ENCODE results near the gene APBB3.
A peak's percentile ranks its signal among the peaks of the same experiment; 100 is the strongest.
"Not testable (repeated sequence)": the region's sequence is repeated elsewhere in the genome, so short reads cannot be mapped to it uniquely, and the experiment has no call there.

APBB3 gene

GRCh38 chr5:140598836-140599235, 34.4 kb upstream of the APBB3 start:
- Histone ChIP-seq H3K4me3 (ENCODE audit: low read depth in 1 of 2, low read length in 2 of 2) (no peak overlapping the region), H3K27ac (ENCODE audit: low read depth, low read length) (no peak overlapping the region), H3K9ac (ENCODE audit: low read depth in 1 of 2, low read length in 2 of 2) (no peak overlapping the region), H3K9me3 (ENCODE audit: control insufficient read depth in 1 of 2, low read length in 2 of 2) (no peaks in the 10 kb centered on the region), H3K4me1 (ENCODE audit: control insufficient read depth in 1 of 2, insufficient read depth in 2 of 2, low read length in 2 of 2) (peaks cover 6 to 8% of the 10 kb centered on the region in 2 donors), H3K27me3 (ENCODE audit: control insufficient read depth in 1 of 2, insufficient read depth in 2 of 2, low read length in 2 of 2) (no peaks in the 10 kb centered on the region), H3K36me3 (ENCODE audit: control insufficient read depth in 1 of 2, insufficient read depth in 2 of 2, low read length in 2 of 2) (no peaks in the 10 kb centered on the region)

GRCh38 chr5:140596321-140596741, 31.9 kb upstream of the APBB3 start:
- no peaks in the 10 kb centered on the region for H3K27me3 ChIP-seq (ENCODE audit: control insufficient read depth in 1 of 2, insufficient read depth in 2 of 2, low read length in 2 of 2)
- H3K4me3 ChIP-seq (ENCODE audit: low read depth in 1 of 2, low read length in 2 of 2): no peak overlapping the region
- H3K27ac ChIP-seq (ENCODE audit: low read depth, low read length): no peak overlapping the region
- H3K9ac ChIP-seq (ENCODE audit: low read depth in 1 of 2, low read length in 2 of 2): no peak overlapping the region
- H3K9me3 ChIP-seq (ENCODE audit: control insufficient read depth in 1 of 2, low read length in 2 of 2): no peaks in the 10 kb centered on the region
- H3K4me1 ChIP-seq (ENCODE audit: control insufficient read depth in 1 of 2, insufficient read depth in 2 of 2, low read length in 2 of 2): peaks cover 6 to 8% of the 10 kb centered on the region in 2 donors
- no peaks in the 10 kb centered on the region for H3K36me3 ChIP-seq (ENCODE audit: control insufficient read depth in 1 of 2, insufficient read depth in 2 of 2, low read length in 2 of 2)

- Histone ChIP-seq H3K27ac (ENCODE audit: low read depth, low read length) (no peak overlapping the region), H3K9ac (ENCODE audit: low read depth in 1 of 2, low read length in 2 of 2) (no peak overlapping the region)
These were observed 31.3 kb upstream of the APBB3 start for GRCh38 chr5:140595538-140596300.

GRCh38 chr5:140594169-140594568, 29.8 kb upstream of the APBB3 start:
- Histone ChIP-seq H3K27me3 (ENCODE audit: control insufficient read depth in 1 of 2, insufficient read depth in 2 of 2, low read length in 2 of 2) (no peaks in the 10 kb centered on the region), H3K4me1 (ENCODE audit: control insufficient read depth in 1 of 2, insufficient read depth in 2 of 2, low read length in 2 of 2) (peaks cover 6 to 8% of the 10 kb centered on the region in 2 donors), H3K27ac (ENCODE audit: low read depth, low read length) (no peak overlapping the region), H3K36me3 (ENCODE audit: control insufficient read depth in 1 of 2, insufficient read depth in 2 of 2, low read length in 2 of 2) (no peaks in the 10 kb centered on the region), H3K9me3 (ENCODE audit: control insufficient read depth in 1 of 2, low read length in 2 of 2) (no peaks in the 10 kb centered on the region), H3K9ac (ENCODE audit: low read depth in 1 of 2, low read length in 2 of 2) (no peak overlapping the region), H3K4me3 (ENCODE audit: low read depth in 1 of 2, low read length in 2 of 2) (no peak overlapping the region)

More at GRCh38 chr5:140595538-140596300, 31.3 kb upstream of the APBB3 start:
- no peaks in the 10 kb centered on the region for H3K9me3 ChIP-seq (ENCODE audit: control insufficient read depth in 1 of 2, low read length in 2 of 2)
- H3K36me3 ChIP-seq (ENCODE audit: control insufficient read depth in 1 of 2, insufficient read depth in 2 of 2, low read length in 2 of 2): no peaks in the 10 kb centered on the region
- no peak overlapping the region for H3K4me3 ChIP-seq (ENCODE audit: low read depth in 1 of 2, low read length in 2 of 2)
- H3K27me3 ChIP-seq (ENCODE audit: control insufficient read depth in 1 of 2, insufficient read depth in 2 of 2, low read length in 2 of 2): no peaks in the 10 kb centered on the region
- peaks cover 6 to 8% of the 10 kb centered on the region in 2 donors for H3K4me1 ChIP-seq (ENCODE audit: control insufficient read depth in 1 of 2, insufficient read depth in 2 of 2, low read length in 2 of 2)

- H3K4me1 ChIP-seq (ENCODE audit: control insufficient read depth in 1 of 2, insufficient read depth in 2 of 2, low read length in 2 of 2); H3K4me3 ChIP-seq (ENCODE audit: low read depth in 1 of 2, low read length in 2 of 2); H3K27ac ChIP-seq (ENCODE audit: low read depth, low read length); H3K9me3 ChIP-seq (ENCODE audit: control insufficient read depth in 1 of 2, low read length in 2 of 2); H3K9ac ChIP-seq (ENCODE audit: low read depth in 1 of 2, low read length in 2 of 2); H3K36me3 ChIP-seq (ENCODE audit: control insufficient read depth in 1 of 2, insufficient read depth in 2 of 2, low read length in 2 of 2); H3K27me3 ChIP-seq (ENCODE audit: control insufficient read depth in 1 of 2, insufficient read depth in 2 of 2, low read length in 2 of 2): not testable (repeated sequence)
These were observed 28.7 kb upstream of the APBB3 start for GRCh38 chr5:140593070-140593469.

- Histone ChIP-seq H3K36me3 (ENCODE audit: control insufficient read depth in 1 of 2, insufficient read depth in 2 of 2, low read length in 2 of 2) (no peaks in the 10 kb centered on the region), H3K27ac (ENCODE audit: low read depth, low read length) (no peak overlapping the region), H3K4me1 (ENCODE audit: control insufficient read depth in 1 of 2, insufficient read depth in 2 of 2, low read length in 2 of 2) (peaks cover 6 to 8% of the 10 kb centered on the region in 2 donors), H3K4me3 (ENCODE audit: low read depth in 1 of 2, low read length in 2 of 2) (no peak overlapping the region), H3K9me3 (ENCODE audit: control insufficient read depth in 1 of 2, low read length in 2 of 2) (no peaks in the 10 kb centered on the region), H3K9ac (ENCODE audit: low read depth in 1 of 2, low read length in 2 of 2) (no peak overlapping the region), H3K27me3 (ENCODE audit: control insufficient read depth in 1 of 2, insufficient read depth in 2 of 2, low read length in 2 of 2) (no peaks in the 10 kb centered on the region)
These were observed 27.5 kb upstream of the APBB3 start for GRCh38 chr5:140591747-140592372.

- Histone ChIP-seq H3K27me3 (ENCODE audit: control insufficient read depth in 1 of 2, insufficient read depth in 2 of 2, low read length in 2 of 2) (no peaks in the 10 kb centered on the region), H3K27ac (ENCODE audit: low read depth, low read length) (no peak overlapping the region), H3K9ac (ENCODE audit: low read depth in 1 of 2, low read length in 2 of 2) (no peak overlapping the region), H3K4me1 (ENCODE audit: control insufficient read depth in 1 of 2, insufficient read depth in 2 of 2, low read length in 2 of 2) (peaks cover 6 to 8% of the 10 kb centered on the region in 2 donors), H3K4me3 (ENCODE audit: low read depth in 1 of 2, low read length in 2 of 2) (no peak overlapping the region), H3K9me3 (ENCODE audit: control insufficient read depth in 1 of 2, low read length in 2 of 2) (no peaks in the 10 kb centered on the region), H3K36me3 (ENCODE audit: control insufficient read depth in 1 of 2, insufficient read depth in 2 of 2, low read length in 2 of 2) (no peaks in the 10 kb centered on the region)
These were observed 26.5 kb upstream of the APBB3 start for GRCh38 chr5:140590861-140591260.

GRCh38 chr5:140588311-140589070, 24.1 kb upstream of the APBB3 start:
- Histone ChIP-seq H3K9ac (ENCODE audit: low read depth in 1 of 2, low read length in 2 of 2) (no peak overlapping the region), H3K27ac (ENCODE audit: low read depth, low read length) (peak overlapping the region; percentile 20), H3K4me3 (ENCODE audit: low read depth in 1 of 2, low read length in 2 of 2) (no peak overlapping the region), H3K27me3 (ENCODE audit: control insufficient read depth in 1 of 2, insufficient read depth in 2 of 2, low read length in 2 of 2) (no peaks in the 10 kb centered on the region), H3K4me1 (ENCODE audit: control insufficient read depth in 1 of 2, insufficient read depth in 2 of 2, low read length in 2 of 2) (no peaks in the 10 kb centered on the region), H3K9me3 (ENCODE audit: control insufficient read depth in 1 of 2, low read length in 2 of 2) (no peaks in the 10 kb centered on the region), H3K36me3 (ENCODE audit: control insufficient read depth in 1 of 2, insufficient read depth in 2 of 2, low read length in 2 of 2) (no peaks in the 10 kb centered on the region)

- Histone ChIP-seq H3K36me3 (ENCODE audit: control insufficient read depth in 1 of 2, insufficient read depth in 2 of 2, low read length in 2 of 2) (no peaks in the 10 kb centered on the region), H3K4me3 (ENCODE audit: low read depth in 1 of 2, low read length in 2 of 2) (no peak overlapping the region), H3K4me1 (ENCODE audit: control insufficient read depth in 1 of 2, insufficient read depth in 2 of 2, low read length in 2 of 2) (no peaks in the 10 kb centered on the region), H3K27ac (ENCODE audit: low read depth, low read length) (no peak overlapping the region), H3K9me3 (ENCODE audit: control insufficient read depth in 1 of 2, low read length in 2 of 2) (no peaks in the 10 kb centered on the region), H3K27me3 (ENCODE audit: control insufficient read depth in 1 of 2, insufficient read depth in 2 of 2, low read length in 2 of 2) (no peaks in the 10 kb centered on the region), H3K9ac (ENCODE audit: low read depth in 1 of 2, low read length in 2 of 2) (no peak overlapping the region)
These were observed 23.1 kb upstream of the APBB3 start for GRCh38 chr5:140587495-140587894.

- H3K36me3 ChIP-seq (ENCODE audit: control insufficient read depth in 1 of 2, insufficient read depth in 2 of 2, low read length in 2 of 2); H3K9me3 ChIP-seq (ENCODE audit: control insufficient read depth in 1 of 2, low read length in 2 of 2); H3K4me3 ChIP-seq (ENCODE audit: low read depth in 1 of 2, low read length in 2 of 2): not testable (repeated sequence)
These were observed 14.9 kb upstream of the APBB3 start for GRCh38 chr5:140579188-140579747.

More at GRCh38 chr5:140579188-140579747, 14.9 kb upstream of the APBB3 start:
- not testable (repeated sequence) for H3K27me3 ChIP-seq (ENCODE audit: control insufficient read depth in 1 of 2, insufficient read depth in 2 of 2, low read length in 2 of 2); H3K9ac ChIP-seq (ENCODE audit: low read depth in 1 of 2, low read length in 2 of 2); H3K4me1 ChIP-seq (ENCODE audit: control insufficient read depth in 1 of 2, insufficient read depth in 2 of 2, low read length in 2 of 2); H3K27ac ChIP-seq (ENCODE audit: low read depth, low read length)

All from duodenal mucosa (tissue), 2 donors.